GM23338 (cell line): ENCODE measurements around the gene FARP1. TPM values are rescaled to one million over a fixed set of nuclear protein-coding genes. Genes with fewer than 3 reads are reported as not detected.

Experiments
- ATAC-seq: fragments of 200-7000 bp; cut with Tn5 transposase; 3 replicates; pipeline ENCODE4 v1.9.1; 2020
- DNase-seq: peaks from one replicate; pipeline ENCODE4 v3.0.0-alpha.2; 2015; ENCODE audit warnings: low spot score
- H2AFZ ChIP-seq: fragments of 200-600 bp; sonication (generic); 2 replicates; pipeline ENCODE4 v1.8.0; 2016; ENCODE audit warnings: antibody characterized with exemption, mild to moderate bottlenecking, moderate library complexity
- H3F3A ChIP-seq: fragments of 200-600 bp; sonication (generic); replicated peaks from 2 replicates; pipeline ENCODE4 v1.8.0; 2017; ENCODE audit warnings: antibody characterized with exemption, mixed run types, low read depth
- H3K27ac ChIP-seq: fragments of 200-600 bp; sonication (generic); 2 replicates; pipeline ENCODE4 v1.6.1; 2016; ENCODE audit warnings: low read depth
- H3K27me3 ChIP-seq: fragments of 200-600 bp; sonication (generic); 2 replicates; pipeline ENCODE4 v1.8.0; 2016; ENCODE audit warnings: mild to moderate bottlenecking, mixed run types, moderate library complexity; ENCODE audit not compliant: insufficient read depth
- H3K36me3 ChIP-seq: fragments of 200-600 bp; sonication (generic); 2 replicates; pipeline ENCODE4 v1.8.0; 2016; ENCODE audit warnings: mild to moderate bottlenecking; ENCODE audit not compliant: insufficient read depth
- H3K4me1 ChIP-seq: fragments of 200-600 bp; sonication (generic); 2 replicates; pipeline ENCODE4 v1.8.0; 2016; ENCODE audit warnings: mild to moderate bottlenecking, moderate library complexity; ENCODE audit not compliant: insufficient read depth
- H3K4me2 ChIP-seq: fragments of 200-600 bp; sonication (generic); 2 replicates; pipeline ENCODE4 v1.7.1; 2017; ENCODE audit warnings: mixed run types
- H3K4me3 ChIP-seq: fragments of 200-600 bp; sonication (generic); 2 replicates; pipeline ENCODE4 v1.6.1; 2016; ENCODE audit warnings: mixed run types
- H3K79me2 ChIP-seq: fragments of 200-600 bp; sonication (generic); replicated peaks from 2 replicates; pipeline ENCODE4 v1.8.0; 2017; ENCODE audit warnings: mild to moderate bottlenecking; ENCODE audit not compliant: insufficient read depth
- H3K9me2 ChIP-seq: fragments of 200-600 bp; sonication (generic); 2 replicates; pipeline ENCODE4 v1.8.0; 2017; ENCODE audit not compliant: insufficient read depth
- H4K20me1 ChIP-seq: fragments of 200-600 bp; sonication (generic); replicated peaks from 2 replicates; pipeline ENCODE4 v1.8.0; 2017; ENCODE audit warnings: mild to moderate bottlenecking; ENCODE audit not compliant: insufficient read depth
- H3K27ac Mint-ChIP-seq: 2 replicates; pipeline ENCODE4 v1.8.0; 2020; ENCODE audit warnings: inconsistent platforms, mild to moderate bottlenecking, moderate library complexity, mixed read lengths
- H3K27me3 Mint-ChIP-seq: 3 replicates; pipeline ENCODE4 v1.8.0; 2022; ENCODE audit warnings: low read depth, mild to moderate bottlenecking, moderate library complexity, mixed read lengths, inconsistent platforms; ENCODE audit not compliant: insufficient read depth, poor library complexity
- H3K36me3 Mint-ChIP-seq: 3 replicates; pipeline ENCODE4 v1.8.0; 2021; ENCODE audit warnings: low read depth, mild to moderate bottlenecking, inconsistent platforms, moderate library complexity, mixed read lengths
- H3K4me1 Mint-ChIP-seq: 3 replicates; pipeline ENCODE4 v1.8.0; 2020; ENCODE audit warnings: mild to moderate bottlenecking, inconsistent platforms, mixed read lengths
- H3K4me3 Mint-ChIP-seq: 3 replicates; pipeline ENCODE4 v1.8.0; 2021; ENCODE audit warnings: moderate library complexity, mild to moderate bottlenecking, inconsistent platforms, mixed read lengths
- H3K9me3 Mint-ChIP-seq: 3 replicates; pipeline ENCODE4 v1.8.0; 2020; ENCODE audit warnings: moderate library complexity, mild to moderate bottlenecking, inconsistent platforms, mixed read lengths
- JUNB ChIP-seq: IDR thresholded peaks from one replicate; pipeline ENCODE4 v1.6.1; 2016; ENCODE audit warnings: antibody characterized with exemption; ENCODE audit not compliant: unreplicated experiment
- NANOG ChIP-seq: IDR thresholded peaks from 2 replicates; pipeline ENCODE4 v1.6.1; 2016; ENCODE audit warnings: antibody characterized with exemption, borderline replicate concordance
- STAT1 ChIP-seq: IDR thresholded peaks from one replicate; pipeline ENCODE4 v1.6.1; 2016; ENCODE audit warnings: antibody characterized with exemption; ENCODE audit not compliant: unreplicated experiment
- ZNF114 ChIP-seq: fragments of 250-450 bp; sonication (Bioruptor Pico); IDR thresholded peaks from 2 replicates; pipeline ENCODE4 v1.5.0; 2020; ENCODE audit warnings: mild to moderate bottlenecking, moderate library complexity
- ZNF331 ChIP-seq: fragments of 250-450 bp; sonication (Bioruptor Pico); IDR thresholded peaks from 2 replicates; pipeline ENCODE4 v1.5.0; 2020; ENCODE audit warnings: low read depth, mild to moderate bottlenecking, moderate library complexity
- polyA plus RNA-seq: library from polyadenylated mRNA; unstranded; fragments of >200 nt; fragmentation: Nextera tagmentation; extraction: Ambion mirVana; gene quantifications from 2 replicates; pipeline ENCODE4 v1.2.1, GENCODE V29; 2016
- total RNA-seq: library from RNA; depleted of rRNA; stranded (reverse); fragments of >200 nt; shearing (Covaris generic); gene quantifications from 2 replicates; pipeline ENCODE4 v1.2.3, GENCODE V29; 2014
- TF ChIP-seq, protein P1 (sequence below): IDR thresholded peaks from 2 replicates; pipeline ENCODE4 v1.6.1; 2016; ENCODE audit warnings: antibody characterized with exemption
- TF ChIP-seq, protein P2 (sequence below): fragments of 250-450 bp; sonication (Bioruptor Pico); IDR thresholded peaks from 2 replicates; pipeline ENCODE4 v1.5.0; 2020; ENCODE audit warnings: mild to moderate bottlenecking, moderate library complexity

The FARP1 gene
- total and polyA plus RNA-seq, 2 experiments from 2014 or later, result 53.6 to 82.5 TPM

DNA sequence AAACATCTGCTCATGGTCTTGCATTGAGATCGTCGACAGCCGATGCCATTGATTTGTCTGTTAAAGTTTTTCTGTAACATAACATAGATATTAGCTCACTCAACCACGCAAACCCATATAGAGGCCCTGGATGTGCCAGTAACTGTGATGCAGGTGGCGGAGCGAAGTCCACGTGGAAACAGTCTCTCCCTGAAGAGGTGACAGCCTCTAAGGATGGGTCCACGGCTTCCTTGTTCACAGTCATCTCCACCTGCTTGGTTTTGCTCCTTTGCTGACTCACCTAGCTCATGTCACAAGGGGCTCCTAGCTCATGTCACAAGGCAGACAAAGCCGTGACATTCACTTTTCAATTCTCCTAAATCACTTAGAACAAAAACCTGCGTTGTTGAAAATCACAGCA is 42.4 kb upstream of the FARP1 start:
- H3K27me3 Mint-ChIP-seq, result peaks cover 6% of the 10 kb centered on the region
- peaks cover 9% of the 10 kb centered on the region for H3K36me3 Mint-ChIP-seq

More for the DNA sequence above, 42.4 kb upstream of the FARP1 start:
- H3K27me3 ChIP-seq, result no peaks in the 10 kb centered on the region
- H3K4me3 ChIP-seq, result no peak overlapping the region
- H3K9me2 ChIP-seq, result peaks cover 4% of the 10 kb centered on the region; the same call in 1 of the 2 replicates
- no peak overlapping the region for H2AFZ ChIP-seq
- Mint-ChIP-seq H3K27ac (no peak overlapping the region), H3K4me1 (peaks cover 17% of the 10 kb centered on the region), H3K4me3 (no peak overlapping the region), H3K9me3 (peaks cover 26% of the 10 kb centered on the region)
- H3K27ac ChIP-seq, result no peak overlapping the region
- no peaks in the 10 kb centered on the region for H3K79me2 ChIP-seq
- H3K4me1 ChIP-seq, result peaks cover 7% of the 10 kb centered on the region
- H3F3A ChIP-seq, result no peaks in the 10 kb centered on the region
- H3K4me2 ChIP-seq, result no peak overlapping the region
- no peaks in the 10 kb centered on the region for H4K20me1 ChIP-seq
- H3K36me3 ChIP-seq, result 0 out of 2 replicates have a peak, but pooled peaks cover 9% of the 10 kb centered on the region
- TF ChIP-seq ZNF114 (no peak), ZNF331 (CRISPR knock-in tag) (no peak), JUNB (no peak), NANOG (no peak), STAT1 (no peak)
- TF ChIP-seq, protein P1, sequence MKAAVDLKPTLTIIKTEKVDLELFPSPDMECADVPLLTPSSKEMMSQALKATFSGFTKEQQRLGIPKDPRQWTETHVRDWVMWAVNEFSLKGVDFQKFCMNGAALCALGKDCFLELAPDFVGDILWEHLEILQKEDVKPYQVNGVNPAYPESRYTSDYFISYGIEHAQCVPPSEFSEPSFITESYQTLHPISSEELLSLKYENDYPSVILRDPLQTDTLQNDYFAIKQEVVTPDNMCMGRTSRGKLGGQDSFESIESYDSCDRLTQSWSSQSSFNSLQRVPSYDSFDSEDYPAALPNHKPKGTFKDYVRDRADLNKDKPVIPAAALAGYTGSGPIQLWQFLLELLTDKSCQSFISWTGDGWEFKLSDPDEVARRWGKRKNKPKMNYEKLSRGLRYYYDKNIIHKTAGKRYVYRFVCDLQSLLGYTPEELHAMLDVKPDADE, result no peak
- TF ChIP-seq, protein P2, sequence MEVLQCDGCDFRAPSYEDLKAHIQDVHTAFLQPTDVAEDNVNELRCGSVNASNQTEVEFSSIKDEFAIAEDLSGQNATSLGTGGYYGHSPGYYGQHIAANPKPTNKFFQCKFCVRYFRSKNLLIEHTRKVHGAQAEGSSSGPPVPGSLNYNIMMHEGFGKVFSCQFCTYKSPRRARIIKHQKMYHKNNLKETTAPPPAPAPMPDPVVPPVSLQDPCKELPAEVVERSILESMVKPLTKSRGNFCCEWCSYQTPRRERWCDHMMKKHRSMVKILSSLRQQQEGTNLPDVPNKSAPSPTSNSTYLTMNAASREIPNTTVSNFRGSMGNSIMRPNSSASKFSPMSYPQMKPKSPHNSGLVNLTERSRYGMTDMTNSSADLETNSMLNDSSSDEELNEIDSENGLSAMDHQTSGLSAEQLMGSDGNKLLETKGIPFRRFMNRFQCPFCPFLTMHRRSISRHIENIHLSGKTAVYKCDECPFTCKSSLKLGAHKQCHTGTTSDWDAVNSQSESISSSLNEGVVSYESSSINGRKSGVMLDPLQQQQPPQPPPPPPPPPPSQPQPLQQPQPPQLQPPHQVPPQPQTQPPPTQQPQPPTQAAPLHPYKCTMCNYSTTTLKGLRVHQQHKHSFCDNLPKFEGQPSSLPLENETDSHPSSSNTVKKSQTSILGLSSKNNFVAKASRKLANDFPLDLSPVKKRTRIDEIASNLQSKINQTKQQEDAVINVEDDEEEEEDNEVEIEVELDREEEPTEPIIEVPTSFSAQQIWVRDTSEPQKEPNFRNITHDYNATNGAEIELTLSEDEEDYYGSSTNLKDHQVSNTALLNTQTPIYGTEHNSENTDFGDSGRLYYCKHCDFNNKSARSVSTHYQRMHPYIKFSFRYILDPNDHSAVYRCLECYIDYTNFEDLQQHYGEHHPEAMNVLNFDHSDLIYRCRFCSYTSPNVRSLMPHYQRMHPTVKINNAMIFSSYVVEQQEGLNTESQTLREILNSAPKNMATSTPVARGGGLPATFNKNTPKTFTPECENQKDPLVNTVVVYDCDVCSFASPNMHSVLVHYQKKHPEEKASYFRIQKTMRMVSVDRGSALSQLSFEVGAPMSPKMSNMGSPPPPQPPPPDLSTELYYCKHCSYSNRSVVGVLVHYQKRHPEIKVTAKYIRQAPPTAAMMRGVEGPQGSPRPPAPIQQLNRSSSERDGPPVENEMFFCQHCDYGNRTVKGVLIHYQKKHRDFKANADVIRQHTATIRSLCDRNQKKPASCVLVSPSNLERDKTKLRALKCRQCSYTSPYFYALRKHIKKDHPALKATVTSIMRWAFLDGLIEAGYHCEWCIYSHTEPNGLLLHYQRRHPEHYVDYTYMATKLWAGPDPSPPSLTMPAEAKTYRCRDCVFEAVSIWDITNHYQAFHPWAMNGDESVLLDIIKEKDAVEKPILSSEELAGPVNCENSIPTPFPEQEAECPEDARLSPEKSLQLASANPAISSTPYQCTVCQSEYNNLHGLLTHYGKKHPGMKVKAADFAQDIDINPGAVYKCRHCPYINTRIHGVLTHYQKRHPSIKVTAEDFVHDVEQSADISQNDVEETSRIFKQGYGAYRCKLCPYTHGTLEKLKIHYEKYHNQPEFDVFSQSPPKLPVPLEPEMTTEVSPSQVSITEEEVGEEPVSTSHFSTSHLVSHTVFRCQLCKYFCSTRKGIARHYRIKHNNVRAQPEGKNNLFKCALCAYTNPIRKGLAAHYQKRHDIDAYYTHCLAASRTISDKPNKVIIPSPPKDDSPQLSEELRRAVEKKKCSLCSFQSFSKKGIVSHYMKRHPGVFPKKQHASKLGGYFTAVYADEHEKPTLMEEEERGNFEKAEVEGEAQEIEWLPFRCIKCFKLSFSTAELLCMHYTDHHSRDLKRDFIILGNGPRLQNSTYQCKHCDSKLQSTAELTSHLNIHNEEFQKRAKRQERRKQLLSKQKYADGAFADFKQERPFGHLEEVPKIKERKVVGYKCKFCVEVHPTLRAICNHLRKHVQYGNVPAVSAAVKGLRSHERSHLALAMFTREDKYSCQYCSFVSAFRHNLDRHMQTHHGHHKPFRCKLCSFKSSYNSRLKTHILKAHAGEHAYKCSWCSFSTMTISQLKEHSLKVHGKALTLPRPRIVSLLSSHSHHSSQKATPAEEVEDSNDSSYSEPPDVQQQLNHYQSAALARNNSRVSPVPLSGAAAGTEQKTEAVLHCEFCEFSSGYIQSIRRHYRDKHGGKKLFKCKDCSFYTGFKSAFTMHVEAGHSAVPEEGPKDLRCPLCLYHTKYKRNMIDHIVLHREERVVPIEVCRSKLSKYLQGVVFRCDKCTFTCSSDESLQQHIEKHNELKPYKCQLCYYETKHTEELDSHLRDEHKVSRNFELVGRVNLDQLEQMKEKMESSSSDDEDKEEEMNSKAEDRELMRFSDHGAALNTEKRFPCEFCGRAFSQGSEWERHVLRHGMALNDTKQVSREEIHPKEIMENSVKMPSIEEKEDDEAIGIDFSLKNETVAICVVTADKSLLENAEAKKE (CRISPR knock-in tag), result no peak
- ATAC-seq, result no peak
- DNase-seq, result no peak
